Astrocyte (in vitro differentiated cells and primary cell): ENCODE data around the gene ALDH3A1.

ENCODE experiments used
- EZH2 ChIP-seq: IDR thresholded peaks from 2 replicates; pipeline ENCODE4 v1.6.1; 2012; ENCODE audit warnings: mild to moderate bottlenecking, low read length, inconsistent platforms; ENCODE audit not compliant: insufficient read depth
- TF ChIP-seq, protein P1 (sequence below): IDR thresholded peaks from 2 replicates; pipeline ENCODE4 v1.5.1; 2011; ENCODE audit warnings: low read depth, mild to moderate bottlenecking, inconsistent platforms, low read length, moderate library complexity; ENCODE audit not compliant: insufficient read depth

DNA sequence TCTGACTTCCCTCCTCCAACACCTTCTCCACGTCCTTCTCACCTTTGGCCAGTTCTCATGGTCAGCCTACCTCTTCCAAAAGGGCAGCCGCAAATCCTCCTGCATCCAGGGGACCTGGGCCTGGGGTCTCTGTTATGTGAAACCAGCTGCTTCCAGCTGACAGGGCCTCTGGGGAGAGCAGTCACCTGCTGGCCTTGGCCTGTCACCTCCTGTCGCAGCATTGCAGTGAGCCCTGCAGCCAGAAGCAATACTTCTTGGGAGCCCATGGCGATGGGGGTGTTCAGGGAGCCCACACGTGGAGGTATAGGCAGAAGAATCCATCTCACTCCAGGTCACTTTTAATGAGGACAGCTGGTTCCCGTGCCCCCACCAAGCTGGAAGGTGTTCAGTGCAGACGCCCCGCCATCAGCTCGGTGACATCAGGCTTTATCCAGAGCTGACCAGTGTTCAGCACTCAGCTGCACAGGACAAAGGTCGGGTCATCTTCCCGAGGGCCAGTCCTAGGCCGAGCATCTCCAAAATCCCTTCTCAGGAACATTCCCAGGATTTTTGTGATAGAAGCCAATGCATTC, 30.0 kb downstream of the ALDH3A1 start:
- TF ChIP-seq, protein P1, sequence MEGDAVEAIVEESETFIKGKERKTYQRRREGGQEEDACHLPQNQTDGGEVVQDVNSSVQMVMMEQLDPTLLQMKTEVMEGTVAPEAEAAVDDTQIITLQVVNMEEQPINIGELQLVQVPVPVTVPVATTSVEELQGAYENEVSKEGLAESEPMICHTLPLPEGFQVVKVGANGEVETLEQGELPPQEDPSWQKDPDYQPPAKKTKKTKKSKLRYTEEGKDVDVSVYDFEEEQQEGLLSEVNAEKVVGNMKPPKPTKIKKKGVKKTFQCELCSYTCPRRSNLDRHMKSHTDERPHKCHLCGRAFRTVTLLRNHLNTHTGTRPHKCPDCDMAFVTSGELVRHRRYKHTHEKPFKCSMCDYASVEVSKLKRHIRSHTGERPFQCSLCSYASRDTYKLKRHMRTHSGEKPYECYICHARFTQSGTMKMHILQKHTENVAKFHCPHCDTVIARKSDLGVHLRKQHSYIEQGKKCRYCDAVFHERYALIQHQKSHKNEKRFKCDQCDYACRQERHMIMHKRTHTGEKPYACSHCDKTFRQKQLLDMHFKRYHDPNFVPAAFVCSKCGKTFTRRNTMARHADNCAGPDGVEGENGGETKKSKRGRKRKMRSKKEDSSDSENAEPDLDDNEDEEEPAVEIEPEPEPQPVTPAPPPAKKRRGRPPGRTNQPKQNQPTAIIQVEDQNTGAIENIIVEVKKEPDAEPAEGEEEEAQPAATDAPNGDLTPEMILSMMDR, result no peak
- no peak for TF ChIP-seq EZH2
